ENCODE measurements around the gene LONRF3.

The LONRF3 gene

DNA sequence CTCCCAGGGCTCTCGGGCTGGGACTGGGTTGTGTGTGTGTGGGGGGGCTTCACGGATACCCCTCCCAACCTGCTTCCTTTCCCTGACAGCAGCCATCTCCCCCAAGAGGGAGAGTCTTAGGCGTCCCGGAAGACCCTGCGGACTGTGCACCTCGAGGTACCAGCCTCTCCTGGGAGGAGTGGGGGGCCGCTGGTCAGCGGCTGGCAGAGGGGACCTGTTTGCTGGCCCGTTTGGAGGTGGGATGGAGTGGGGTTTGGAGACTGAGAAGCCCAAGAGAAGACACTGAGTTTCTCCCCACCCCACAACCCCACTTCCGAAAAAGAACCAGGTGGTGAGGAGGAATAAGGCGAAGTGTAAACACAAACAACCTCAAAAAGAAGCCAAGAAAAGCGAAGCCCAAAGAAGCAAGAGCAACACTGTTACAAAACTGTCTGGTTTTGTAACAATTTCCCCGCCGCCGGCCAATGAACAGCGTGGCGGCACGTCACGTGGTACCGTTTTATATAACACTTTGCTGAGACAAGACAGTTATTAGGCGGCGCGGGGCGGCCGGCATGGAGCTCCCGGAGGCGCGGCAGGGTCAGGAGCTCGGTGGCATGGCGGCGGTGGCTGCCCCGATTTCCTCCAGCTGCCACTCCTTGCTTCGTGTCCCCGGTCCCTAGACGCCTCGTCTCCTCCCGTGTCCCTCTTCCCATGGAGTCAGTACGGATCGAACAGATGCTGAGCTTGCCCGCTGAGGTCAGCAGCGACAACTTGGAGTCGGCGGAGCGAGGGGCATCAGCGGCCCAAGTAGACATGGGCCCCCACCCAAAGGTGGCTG, at the start of gene LONRF3:
Gene LONRF3 (plus strand): TSS at position 531 of the 820 bp plus-strand sequence. CDS start 163 bp downstream, at position 694.
- DNase-seq = peak; percentile 70

DNA sequence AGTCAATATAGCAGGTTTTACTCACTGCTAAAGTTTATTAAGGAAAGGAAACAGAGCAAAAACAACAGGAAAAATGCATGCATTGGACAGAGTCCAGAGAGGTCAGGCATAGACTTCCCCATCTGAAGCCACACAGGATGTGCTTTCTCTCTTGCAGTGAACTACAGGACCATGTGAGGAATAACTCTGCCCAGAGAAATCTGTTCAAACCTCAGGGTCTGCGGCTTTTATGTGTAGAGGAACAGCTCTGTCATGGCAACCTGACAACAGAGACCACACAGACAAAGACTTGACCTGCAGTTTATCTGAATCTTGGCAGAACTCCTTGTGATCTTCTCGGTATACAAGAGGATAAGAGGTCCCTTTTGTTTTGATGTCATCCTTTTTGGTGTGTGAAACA, 46.3 kb upstream of the LONRF3 start:
- DNase-seq = no peak

DNA sequence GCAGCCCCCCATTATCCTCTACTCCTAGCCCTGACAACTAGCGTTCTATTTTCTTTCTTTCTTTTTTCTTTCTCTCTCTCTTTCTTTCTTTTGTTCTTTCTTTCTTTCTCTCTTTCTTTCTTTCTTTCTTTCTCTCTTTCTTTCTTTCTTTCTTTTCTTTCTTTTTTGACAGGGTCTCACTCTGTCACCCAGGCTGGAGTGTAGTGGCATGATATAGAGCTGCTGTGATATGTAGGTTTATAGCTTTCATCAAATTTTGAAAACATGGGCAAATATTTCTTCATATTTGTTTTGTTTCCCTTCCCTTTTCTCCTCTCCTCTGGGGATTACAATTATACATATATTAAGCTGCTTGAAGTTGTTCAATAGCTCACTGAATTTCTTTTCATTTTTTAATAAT, 39.1 kb upstream of the LONRF3 start:
- DNase-seq = no peak

DNA sequence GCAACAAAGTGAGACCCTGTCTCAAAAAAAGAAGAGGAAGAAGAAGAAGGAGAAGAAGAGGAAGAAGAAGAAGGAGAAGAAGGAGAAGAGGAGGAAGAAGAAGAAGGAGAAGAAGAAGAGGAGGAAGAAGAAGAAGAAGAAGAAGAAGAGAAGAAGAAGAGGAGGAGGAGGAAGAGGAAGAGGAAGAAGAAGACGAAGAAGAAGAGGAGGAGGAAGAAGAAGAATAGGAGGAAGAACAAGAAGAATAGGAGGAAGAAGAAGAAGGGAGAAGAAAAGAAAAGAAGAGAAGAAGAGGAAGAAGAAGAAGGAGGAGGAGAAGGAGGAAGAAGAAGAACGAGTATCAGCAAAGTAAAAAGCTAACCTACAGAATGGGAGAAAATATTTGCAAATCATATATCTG, 33.3 kb upstream of the LONRF3 start:
- no peak for DNase-seq

DNA sequence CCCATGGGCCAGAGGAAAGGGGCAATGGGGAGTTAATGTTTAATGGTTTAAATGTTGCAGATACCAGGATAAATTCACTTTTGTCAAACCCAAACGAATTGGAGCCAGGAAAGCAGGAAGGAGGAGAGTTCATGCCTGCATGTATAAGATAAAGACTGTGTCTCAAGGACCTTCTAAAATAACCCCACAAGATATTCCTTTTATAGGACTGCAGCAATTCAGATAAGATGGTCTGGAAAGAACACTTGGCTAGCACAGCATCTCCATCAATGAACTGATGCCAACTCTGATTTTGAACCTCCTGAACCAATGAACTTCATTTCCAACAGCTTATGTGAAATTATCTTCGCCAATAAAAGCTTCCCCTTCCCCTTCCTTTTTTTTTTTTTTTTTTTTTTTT, 31.3 kb upstream of the LONRF3 start:
- DNase-seq = no peak

DNA sequence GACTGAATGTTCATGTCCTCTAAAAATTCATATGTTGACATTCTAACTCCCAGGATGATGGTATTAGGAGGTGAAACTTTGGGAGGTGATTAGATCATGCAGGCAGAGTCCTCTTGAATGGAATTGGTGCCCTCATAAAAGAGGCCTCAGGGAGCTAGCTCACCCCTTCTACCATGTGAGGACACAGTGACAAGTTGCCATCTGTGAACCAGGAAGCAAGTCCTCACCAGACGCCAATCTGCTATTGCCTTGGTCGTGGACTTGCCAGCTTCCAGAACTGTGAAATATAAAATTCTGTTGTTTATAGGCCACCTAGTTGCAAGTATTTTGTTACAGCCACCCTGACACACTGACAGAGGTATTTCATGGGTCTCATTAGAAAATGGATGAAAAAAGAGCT, 28.5 kb upstream of the LONRF3 start:
- DNase-seq = no peak

DNA sequence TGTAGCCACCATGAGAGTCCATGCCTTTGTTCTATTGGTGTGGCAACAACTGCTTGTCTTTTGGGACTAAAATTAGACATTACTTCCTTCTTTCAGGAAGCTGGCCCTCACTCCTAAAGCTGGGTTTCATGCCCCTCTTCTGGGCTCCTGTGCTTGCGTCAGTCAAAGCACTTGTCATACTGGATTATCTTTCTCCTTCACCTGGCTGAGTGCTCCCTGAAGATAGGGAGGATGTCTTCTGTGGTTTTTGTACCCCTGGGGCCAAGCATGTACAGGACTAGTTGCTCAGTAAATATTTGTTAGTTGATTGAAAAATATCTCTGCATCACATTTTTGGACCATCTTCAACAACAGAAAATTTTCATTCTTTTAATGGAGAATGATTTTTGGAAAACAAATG, 26.1 kb upstream of the LONRF3 start:
- no peak for DNase-seq

DNA sequence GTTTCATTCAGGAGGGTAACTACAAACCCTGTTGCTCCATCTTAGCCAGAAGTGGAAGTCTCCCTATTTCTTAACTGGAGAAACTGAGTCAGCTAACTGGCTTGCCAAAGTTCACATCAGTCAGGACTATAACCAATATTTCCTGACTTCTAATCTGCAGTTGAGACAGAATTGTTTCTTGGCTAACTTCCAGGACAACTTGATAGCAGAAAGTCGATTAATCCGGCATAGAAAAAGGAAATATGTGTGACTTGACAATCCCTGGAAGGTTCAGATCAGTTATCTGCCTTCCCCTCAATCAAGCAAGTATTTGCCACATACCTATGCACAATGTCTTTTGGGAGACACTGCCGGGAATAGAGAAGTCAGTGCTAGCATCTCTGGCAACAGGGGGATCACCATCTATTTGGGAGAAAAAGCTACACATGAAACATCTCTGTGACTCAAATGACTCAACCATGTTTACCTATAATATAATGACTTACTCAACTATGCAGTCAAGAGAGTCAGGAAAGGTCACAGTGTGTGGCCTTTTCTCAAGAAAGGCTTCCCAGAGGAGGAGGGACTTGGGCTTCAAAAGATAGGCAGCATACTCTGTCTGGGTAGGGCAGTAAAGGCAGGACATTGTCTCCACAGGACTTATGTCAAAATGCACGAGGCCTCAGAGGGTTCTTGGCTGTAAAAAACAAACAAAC, 12.4 kb upstream of the LONRF3 start:
- DNase-seq = no peak

DNA sequence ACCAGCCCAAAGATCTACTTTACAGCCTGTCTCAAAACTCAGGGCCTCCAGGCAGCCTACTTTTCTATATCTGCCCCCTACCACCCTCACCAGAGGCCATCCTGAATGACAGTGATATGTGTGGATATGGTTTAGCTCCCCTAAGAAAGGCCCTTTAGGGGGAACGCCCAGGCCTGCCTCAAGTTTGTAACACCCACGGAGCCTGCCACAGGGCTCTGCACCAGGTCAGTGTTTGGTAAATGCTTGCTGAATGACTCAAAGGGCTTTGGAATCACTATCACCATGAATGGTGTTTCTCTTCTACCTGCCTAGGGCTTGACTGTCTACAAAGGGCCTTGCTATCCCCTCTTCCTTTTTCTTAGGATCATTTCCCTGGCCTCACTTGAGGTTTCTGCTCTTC, 11.3 kb upstream of the LONRF3 start:
- DNase-seq = no peak

DNA sequence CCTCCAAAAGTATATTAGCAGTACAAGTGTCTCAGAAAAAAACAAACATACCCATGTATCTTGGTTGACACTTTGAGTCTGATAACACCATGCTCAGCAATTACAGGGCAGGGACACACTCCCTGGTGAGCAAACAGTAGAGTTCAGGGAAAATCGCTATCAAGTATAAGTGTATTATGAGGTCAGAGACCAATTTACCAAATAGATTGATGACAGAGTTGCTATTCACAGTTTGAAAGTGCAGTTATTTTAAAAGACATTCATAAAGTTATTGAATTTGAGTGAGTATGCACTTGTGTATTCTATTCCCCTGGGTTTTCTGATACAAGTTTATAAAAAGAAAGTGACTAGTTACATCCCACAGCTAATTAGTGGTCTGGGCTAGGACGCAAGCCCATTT, 10.2 kb upstream of the LONRF3 start:
- no peak for DNase-seq

DNA sequence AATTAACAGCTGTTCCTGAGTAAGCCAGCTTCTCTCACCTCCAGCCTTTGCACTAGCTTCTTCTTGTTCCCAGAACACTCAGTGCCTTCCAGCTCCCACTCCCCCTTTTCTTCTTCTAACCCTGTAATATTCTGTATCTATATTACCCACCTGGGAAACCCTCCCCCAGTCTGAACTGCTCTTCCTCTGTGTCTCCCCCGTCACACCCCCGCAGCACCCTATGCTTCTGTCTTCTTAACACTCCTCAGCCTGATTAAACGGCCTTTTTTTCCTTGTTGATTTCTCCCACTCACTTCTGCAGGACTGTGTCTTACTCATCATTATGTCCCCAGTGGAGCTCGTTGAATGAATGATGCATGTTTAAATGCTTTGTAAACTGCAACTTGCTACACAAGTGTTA, 9.0 kb upstream of the LONRF3 start:
- no peak for DNase-seq

DNA sequence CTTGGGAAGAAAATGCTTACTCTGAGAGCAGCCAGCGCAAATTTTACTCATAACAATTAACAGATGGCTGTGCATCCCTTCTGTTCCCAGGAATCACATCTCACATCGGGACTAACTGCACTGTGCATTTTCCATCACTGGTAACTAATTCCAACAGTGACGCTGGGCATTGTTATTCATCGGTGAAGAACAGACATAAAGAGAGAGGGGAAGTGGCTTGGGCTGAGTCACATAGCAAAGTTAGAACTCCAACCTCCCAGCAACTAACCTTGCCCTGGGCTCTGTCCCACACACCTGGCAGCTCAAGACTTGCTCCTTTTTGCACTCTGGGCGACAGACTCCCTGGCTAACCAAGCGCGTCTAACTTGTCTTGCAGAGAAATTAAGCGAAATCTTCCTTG, 6.4 kb upstream of the LONRF3 start:
- DNase-seq = no peak

DNA sequence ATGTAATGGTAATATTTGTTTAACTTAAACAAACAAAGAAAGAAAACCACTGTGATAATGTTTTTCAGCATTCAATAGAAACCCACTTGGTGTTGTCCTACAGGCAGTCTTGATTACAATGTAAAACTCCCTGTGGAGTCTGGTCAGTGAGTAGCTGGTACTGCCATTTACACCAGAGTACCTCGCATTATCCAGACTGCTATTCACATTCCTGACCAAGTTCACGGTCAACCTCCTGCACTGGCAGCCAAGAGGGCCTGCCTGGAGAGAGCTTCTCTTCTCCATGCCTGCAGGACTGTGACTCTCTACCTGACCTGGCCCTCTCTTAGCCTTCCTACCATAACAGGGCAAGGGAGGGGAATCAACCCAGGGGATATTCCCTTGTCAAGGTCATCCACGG, 2.9 kb upstream of the LONRF3 start:
- DNase-seq = no peak

DNA sequence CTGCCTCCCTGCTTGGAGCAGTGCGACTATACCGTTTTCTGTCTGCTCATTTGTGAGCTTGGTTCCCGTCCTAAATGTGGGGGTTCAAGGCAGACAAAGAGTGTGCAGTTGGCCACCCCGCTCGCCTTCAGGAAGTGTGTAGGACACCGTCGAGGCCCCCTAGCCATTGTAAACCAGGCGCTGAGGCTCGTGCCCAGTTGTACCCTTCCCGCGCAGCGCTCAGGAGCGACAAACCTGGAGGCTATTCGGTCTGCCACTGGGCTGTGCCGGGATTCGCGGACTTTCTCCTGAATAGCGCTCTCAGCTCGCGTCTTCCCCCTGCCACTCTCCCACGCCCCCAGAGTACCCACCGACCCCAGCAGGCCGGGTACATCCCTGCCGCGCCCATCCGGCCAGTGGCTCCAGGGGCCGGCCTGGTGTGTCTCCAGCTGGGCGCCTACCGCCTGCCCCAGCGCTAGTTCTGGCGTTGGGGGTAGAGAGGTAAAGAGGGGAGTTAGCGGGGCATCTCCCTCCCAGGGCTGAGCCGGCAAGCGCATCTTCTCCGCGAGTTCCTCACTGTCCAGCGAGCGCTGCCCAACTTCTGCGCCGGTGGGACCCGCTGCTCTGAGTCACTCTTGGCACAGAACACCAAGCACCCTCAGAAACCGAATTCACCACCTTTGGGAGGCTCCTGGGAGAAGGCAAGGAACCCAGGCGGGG, 880 bp upstream of the LONRF3 start:
- no peak for DNase-seq

DNA sequence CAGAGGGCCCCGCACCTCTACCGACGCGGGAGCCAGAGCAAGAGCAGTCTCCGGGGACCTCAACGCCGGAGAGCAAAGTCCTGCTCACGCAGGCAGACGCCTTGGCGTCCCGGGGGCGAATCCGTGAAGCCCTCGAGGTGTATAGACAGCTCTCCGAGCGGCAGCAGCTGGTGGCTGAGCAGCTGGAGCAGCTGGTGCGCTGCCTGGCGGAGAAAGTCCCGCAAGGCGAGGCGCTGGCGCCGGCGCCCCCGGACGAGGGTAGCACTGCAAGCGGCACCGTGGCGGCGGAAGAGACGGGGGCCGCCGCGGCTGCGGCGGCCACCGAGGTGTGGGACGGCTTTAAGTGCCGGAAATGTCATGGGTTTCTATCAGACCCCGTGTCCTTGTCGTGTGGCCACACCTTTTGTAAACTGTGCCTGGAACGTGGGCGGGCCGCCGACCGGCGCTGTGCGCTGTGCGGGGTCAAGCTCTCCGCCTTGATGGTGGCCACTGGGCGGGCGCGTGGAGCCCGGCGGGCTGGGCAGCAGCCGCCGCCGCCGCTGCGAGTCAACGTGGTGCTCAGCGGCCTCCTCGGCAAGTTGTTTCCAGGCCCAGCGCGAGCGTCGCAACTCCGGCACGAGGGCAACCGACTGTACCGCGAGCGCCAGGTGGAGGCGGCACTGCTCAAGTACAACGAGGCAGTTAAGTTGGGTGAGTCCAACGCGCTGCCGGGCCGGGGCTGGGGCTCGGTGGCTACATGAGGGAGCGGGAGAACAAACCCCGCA, 672 bp downstream of the LONRF3 start:
- peak; percentile 63 for DNase-seq

DNA sequence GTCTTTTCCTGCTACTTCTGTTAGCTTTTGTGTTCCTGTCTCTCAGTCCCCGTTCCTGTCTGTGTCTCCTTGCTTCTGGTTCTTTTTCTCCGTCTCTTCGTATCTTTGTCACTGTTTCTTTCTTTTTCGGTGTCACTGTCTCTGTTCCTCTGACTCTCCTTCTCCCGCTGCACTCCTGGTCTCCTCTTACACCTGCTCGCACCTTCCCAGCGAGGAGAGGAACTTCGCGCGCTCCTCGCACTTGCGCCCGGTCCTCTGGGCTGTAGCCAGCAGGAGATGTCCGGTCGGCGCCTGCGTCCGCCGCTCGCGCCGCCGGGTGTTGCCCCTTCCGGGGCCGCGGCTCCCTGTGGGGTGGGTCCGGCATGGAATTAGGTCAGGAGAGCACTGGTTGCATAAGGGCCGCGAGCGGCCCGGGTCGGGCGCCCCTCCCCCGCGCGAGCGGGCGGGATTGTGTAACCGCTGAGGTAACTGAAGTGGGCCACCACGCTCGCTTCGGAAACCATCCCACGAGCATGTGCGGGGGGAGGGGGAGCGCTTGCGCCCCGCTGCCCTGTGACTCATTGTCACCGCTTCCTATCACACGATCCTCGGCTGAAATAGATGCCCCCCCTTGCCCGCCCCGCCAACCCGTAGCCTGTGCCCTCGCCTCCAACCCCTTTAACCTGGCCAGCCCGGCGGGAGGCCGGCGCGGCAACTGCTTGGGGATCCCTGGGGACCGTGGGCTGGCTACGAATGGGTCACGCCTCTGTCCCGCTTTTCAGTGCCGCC, 1.6 kb downstream of the LONRF3 start:
- peak; percentile 69 for DNase-seq

DNA sequence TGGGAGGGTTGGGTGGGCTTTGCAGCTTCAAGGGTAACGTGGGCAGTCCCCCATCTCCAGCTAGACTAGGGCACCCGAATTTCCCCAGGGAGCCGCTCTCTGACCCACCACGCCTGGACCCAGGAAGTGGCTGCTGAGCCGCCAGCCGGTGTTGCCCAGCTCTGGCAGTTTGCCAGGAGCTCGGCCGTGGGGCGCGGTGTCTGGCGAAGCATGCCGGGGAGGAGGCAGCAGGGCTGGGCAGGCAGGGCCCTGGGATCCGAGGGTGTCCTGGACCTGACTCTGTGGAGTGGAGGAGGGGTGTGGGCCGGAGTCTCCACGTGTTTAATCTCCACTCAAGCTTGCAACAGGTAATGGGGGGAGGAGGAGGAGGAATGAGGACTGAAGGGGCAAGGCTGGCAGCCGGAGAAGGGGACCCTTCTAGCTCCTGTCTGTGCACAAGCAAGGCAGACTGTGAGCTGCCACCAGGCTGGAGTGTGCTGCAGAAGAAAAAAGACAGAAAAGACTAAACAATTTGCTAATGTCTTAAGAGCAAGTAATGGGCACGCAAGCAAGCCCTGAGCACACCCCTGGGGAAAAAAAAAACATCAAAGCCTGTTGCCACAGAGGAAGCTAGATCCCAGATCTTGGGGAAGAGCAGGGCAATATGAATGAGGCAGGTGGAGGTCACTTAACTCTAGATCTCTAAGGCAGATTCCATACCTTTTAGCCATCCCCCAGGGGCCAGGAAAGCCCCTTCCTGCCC, 2.4 kb downstream of the LONRF3 start:
- DNase-seq = peak; percentile 65

DNA sequence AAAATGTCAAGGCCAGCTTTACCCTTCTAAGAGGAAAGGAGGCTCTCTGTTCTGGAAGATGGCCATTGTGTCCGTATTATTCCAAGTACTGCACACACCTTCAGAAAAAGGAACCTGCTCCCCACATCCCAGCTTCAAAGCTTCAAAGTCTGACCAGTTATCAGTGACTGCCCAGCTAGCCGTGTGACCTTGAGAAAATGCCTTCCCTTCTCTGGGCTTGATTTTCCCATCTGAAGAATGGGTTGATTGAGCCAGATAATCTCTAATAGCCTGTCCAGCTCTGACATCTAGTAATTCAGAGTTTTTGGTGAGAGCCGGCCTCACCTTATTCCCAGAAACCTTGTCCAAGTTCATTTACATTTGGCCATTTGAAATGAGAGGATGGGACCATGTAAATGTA, 3.0 kb downstream of the LONRF3 start:
- no peak for DNase-seq

DNA sequence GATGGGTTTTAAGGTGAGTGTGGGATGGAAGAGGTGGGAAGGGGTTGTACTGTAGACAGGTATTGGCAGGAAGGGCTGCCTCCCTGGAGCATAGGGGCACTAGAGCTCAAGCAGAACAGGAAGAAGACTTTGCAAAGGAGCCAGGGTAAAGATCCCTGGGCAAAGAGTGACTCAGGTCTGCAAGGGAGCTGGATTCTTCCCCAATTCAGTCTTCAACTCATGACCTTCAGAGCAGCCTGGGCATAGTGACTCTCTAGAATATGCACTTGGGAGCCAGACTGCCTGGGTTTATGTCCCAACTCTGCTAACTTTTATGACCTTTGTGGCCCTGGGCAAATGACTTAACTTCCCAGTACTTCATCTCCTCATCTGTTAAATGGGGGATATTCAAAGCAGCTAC, 4.0 kb downstream of the LONRF3 start:
- no peak for DNase-seq

DNA sequence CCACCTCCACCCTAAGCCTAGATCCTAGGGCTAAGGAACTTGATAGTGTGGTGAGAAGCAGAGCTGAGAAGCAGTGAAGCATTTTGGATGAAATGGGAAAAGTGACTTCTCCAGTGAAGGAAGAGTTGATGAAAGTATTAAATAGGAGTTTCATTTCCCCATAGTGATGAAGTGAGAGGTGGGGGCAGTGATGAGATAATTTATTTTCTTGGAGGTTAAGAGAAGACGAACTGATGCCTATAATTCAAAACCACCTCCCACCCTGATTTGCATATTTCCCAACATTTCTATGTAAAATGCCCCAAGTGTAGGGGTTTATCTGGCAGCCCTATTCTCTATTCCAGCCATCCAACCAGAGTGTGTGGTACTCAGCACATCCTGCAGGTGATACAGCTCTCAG, 6.3 kb downstream of the LONRF3 start:
- no peak for DNase-seq

DNA sequence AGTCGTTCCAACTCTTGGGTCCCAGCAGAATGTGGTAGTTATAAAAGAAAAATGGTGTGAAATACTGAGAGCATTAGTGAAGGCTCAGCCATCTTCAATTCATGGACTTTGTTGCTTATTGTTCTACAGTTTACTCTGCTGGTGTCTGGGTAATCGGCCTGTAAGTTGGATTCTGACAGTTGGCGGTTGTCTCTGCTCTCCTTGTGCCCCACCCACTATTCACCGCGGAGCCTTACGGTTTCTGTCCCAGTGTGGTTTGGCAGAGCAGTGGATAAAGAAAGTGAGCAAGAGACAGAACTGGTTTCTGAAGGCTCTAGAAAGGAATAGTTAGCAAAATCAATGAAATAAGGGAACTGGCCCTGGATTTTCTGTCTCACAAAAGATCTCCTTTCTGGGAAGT, 9.1 kb downstream of the LONRF3 start:
- no peak for DNase-seq

DNA sequence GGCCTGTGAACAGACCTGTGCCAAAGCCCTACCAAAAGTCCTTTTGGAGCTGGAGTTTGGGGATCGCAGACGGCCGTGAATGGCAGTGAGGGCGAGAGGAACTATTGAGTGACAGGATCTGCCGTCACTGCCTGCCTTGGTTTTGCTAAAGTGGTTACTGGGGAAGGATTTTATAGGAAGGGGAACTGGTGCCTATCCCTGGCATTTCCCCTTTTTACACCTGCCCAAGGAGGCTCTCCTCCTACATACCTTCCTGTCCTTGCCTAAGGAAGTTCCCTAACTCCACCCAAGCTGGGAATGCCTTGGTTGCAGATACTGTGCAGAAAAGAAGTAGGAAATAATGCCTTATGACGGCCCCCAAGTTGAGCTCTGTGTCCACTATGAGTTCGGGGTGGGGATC, 14.5 kb downstream of the LONRF3 start:
- no peak for DNase-seq
